K562 (cell line): ENCODE data around the gene ANAPC13. TPM values are rescaled to one million over a fixed set of nuclear protein-coding genes. Genes with fewer than 3 reads are reported as not detected.

Source experiments
- ATAC-seq: fragments of 200-7000 bp; cut with Tn5 transposase; 3 replicates; pipeline ENCODE4 v1.9.1; 2020; ENCODE audit warnings: moderate library complexity
- BruUV-seq: library from RNA; stranded (reverse); fragments of 400-500 nt; replicated peaks from 2 replicates; lab custom pipeline; 2021; lab: Mats Ljungman, UMichigan
- CTCF ChIA-PET: fragments of 300-600 bp; formaldehyde crosslinking; extraction: SDS; loops from one replicate; lab custom pipeline; 2021; ENCODE audit warnings: low intra/inter-chr PET ratio; lab: Yijun Ruan, JAX
- POLR2A ChIA-PET: fragments of 300-600, 350-650 bp; sonication (Branson Sonifier 250); formaldehyde crosslinking; extraction: SDS; loops from one replicate; lab custom pipeline; 2021; ENCODE audit warnings: antibody characterized with exemption, inconsistent platforms; lab: Yijun Ruan, JAX
- DNase-seq, 4 experiments: peaks; one replicate each; pipeline versions ENCODE4 v3.0.0 to v3.0.0-alpha.2; 2011 to 2018; ENCODE audit warnings: low spot score in 3 of 4, mixed read lengths in 3 of 4; ENCODE audit errors: extremely low read depth in 1 of 4
- FAIRE-seq: peaks from 2 replicates; lab custom pipeline; 2011; peaks lifted over from hg19 to GRCh38; lab: Jason Lieb, UNC
- H2AFZ ChIP-seq: 2 replicates; pipeline ENCODE4 v1.6.0; 2011; ENCODE audit warnings: low read depth, low read length, control low read depth, inconsistent platforms
- H3K27ac ChIP-seq: fragments of 200-600 bp; 3 replicates; pipeline ENCODE4 v1.8.0; 2011; ENCODE audit warnings: low read depth, mild to moderate bottlenecking, control low read depth, inconsistent platforms, low read length, moderate library complexity, mixed read lengths; ENCODE audit errors: extremely low read depth
- H3K27me3 ChIP-seq, 2 experiments: fragments of 300-600 bp in 1 of 2; 2 replicates in 1 of 2; 3 replicates in 1 of 2; pipeline versions ENCODE4 v1.6.0 to v1.8.0; 2011; ENCODE audit warnings: inconsistent platforms in 2 of 2, low read length in 2 of 2, mild to moderate bottlenecking in 1 of 2, mixed read lengths in 1 of 2, moderate library complexity in 1 of 2; ENCODE audit not compliant: control insufficient read depth in 2 of 2, insufficient read depth in 2 of 2
- H3K36me3 ChIP-seq: fragments of 300-600 bp; 3 replicates; pipeline ENCODE4 v1.8.0; 2011; ENCODE audit warnings: mild to moderate bottlenecking, low read length, inconsistent platforms; ENCODE audit not compliant: control insufficient read depth, insufficient read depth
- H3K4me1 ChIP-seq, 2 experiments: fragments of 200-600 bp in 1 of 2; replicated peaks in 1 of 2; 2 replicates in 1 of 2; 3 replicates in 1 of 2; pipeline versions ENCODE4 v1.5.1 to v1.8.0; 2011; ENCODE audit warnings: inconsistent platforms in 2 of 2, low read length in 2 of 2, mild to moderate bottlenecking in 1 of 2, mixed read lengths in 1 of 2, moderate library complexity in 1 of 2; ENCODE audit not compliant: control insufficient read depth in 2 of 2, insufficient read depth in 2 of 2
- H3K4me2 ChIP-seq: 2 replicates; pipeline ENCODE4 v1.6.1; 2011; ENCODE audit warnings: low read length, control low read depth, inconsistent platforms, mixed read lengths; ENCODE audit not compliant: insufficient read depth
- H3K4me3 ChIP-seq: fragments of 200-600 bp; sonication (generic), shearing (Covaris generic); 2 replicates; pipeline ENCODE4 v1.5.1; 2016; ENCODE audit warnings: control low read depth, inconsistent platforms
- H3K79me2 ChIP-seq: fragments of 200-600 bp; 3 replicates; pipeline ENCODE4 v1.8.0; 2011; ENCODE audit warnings: low read length, inconsistent platforms; ENCODE audit not compliant: control insufficient read depth, insufficient read depth
- H3K9ac ChIP-seq, 2 experiments: 2 replicates each; pipeline versions ENCODE4 v1.6.0 to v1.6.1; 2011; ENCODE audit warnings: low read depth in 2 of 2, low read length in 2 of 2, control low read depth in 1 of 2, inconsistent platforms in 1 of 2, mild to moderate bottlenecking in 1 of 2, mixed read lengths in 1 of 2; ENCODE audit not compliant: insufficient read depth in 1 of 2
- H3K9me1 ChIP-seq: one replicate; pipeline ENCODE4 v1.6.0; 2011; ENCODE audit warnings: inconsistent platforms, mild to moderate bottlenecking, low read length, moderate library complexity; ENCODE audit not compliant: control insufficient read depth, insufficient read depth
- H3K9me3 ChIP-seq: replicated peaks from 2 replicates; pipeline ENCODE4 v1.5.1; 2011; ENCODE audit warnings: low read depth, low read length, inconsistent platforms; ENCODE audit not compliant: control insufficient read depth, insufficient read depth
- H4K20me1 ChIP-seq: replicated peaks from 2 replicates; pipeline ENCODE4 v1.6.1; 2011; ENCODE audit warnings: low read length, inconsistent platforms, mixed read lengths; ENCODE audit not compliant: control insufficient read depth, insufficient read depth
- BCLAF1 ChIP-seq, 2 experiments: fragments of 450-650 bp in 1 of 2; IDR thresholded peaks; 2 replicates each; pipeline ENCODE4 v1.6.1; 2011 to 2017; ENCODE audit warnings: low read depth in 2 of 2, antibody characterized with exemption in 1 of 2, borderline replicate concordance in 1 of 2, low read length in 1 of 2, mild to moderate bottlenecking in 1 of 2, mixed read lengths in 1 of 2; ENCODE audit not compliant: control insufficient read depth in 1 of 2
- CEBPZ ChIP-seq: fragments of 150-350 bp; IDR thresholded peaks from 2 replicates; pipeline ENCODE4 v1.6.1; 2014; ENCODE audit warnings: low read depth, mild to moderate bottlenecking, low read length, borderline replicate concordance
- CGGBP1 ChIP-seq: fragments of 250-450 bp; sonication (Bioruptor Pico); IDR thresholded peaks from 2 replicates; pipeline ENCODE4 v1.9.0; 2021; ENCODE audit warnings: mild to moderate bottlenecking
- KDM1A ChIP-seq, 2 experiments: fragments of 450-650 bp; IDR thresholded peaks; 2 replicates each; pipeline ENCODE4 v1.6.1; 2016; ENCODE audit warnings: mild to moderate bottlenecking in 2 of 2
- RFX1 ChIP-seq: fragments of 450-650 bp; IDR thresholded peaks from 2 replicates; pipeline ENCODE4 v1.6.1; 2016; ENCODE audit warnings: mild to moderate bottlenecking, moderate library complexity
- SMARCB1 ChIP-seq: IDR thresholded peaks from 2 replicates; pipeline ENCODE4 v1.6.1; 2011; ENCODE audit warnings: improper control_type of control experiment, low read depth; ENCODE audit not compliant: insufficient read length
- ZNF79 ChIP-seq: fragments of 250-450 bp; sonication (Bioruptor Pico); IDR thresholded peaks from 2 replicates; pipeline ENCODE4 v1.4.0; 2020; ENCODE audit warnings: low read depth, mild to moderate bottlenecking, moderate library complexity
- ZSCAN32 ChIP-seq: fragments of 450-650 bp; formaldehyde crosslinking; IDR thresholded peaks from 2 replicates; pipeline ENCODE4 v1.4.0; 2020; ENCODE audit warnings: mild to moderate bottlenecking, moderate library complexity
- WGBS: fragments of 100-300 bp; shearing (Covaris generic); methylation state at CpG from one replicate; pipeline ENCODE4 v1.1.6; 2016; ENCODE audit warnings: low coverage, mixed read lengths; ENCODE audit not compliant: insufficient coverage; ENCODE audit errors: missing lambda C conversion rate; 5-methylcytosine and 5-hydroxymethylcytosine counted together
- in situ Hi-C: fragments of 300-500 bp; cut with MboI; formaldehyde crosslinking; loops from 4 replicates; pipeline ENCODE4 v1.15.0; 2018; ENCODE audit warnings: inconsistent platforms, mixed read lengths
- intact Hi-C: fragments of 100-400 bp; cut with micrococcal nuclease; formaldehyde crosslinking; loops from 2 replicates; pipeline ENCODE4 v1.14.2; 2022
- polyA plus RNA-seq, 8 experiments: library from polyadenylated mRNA; depleted of rRNA in 4 of 8; stranded (reverse) in 5 of 8; unstranded in 3 of 8; fragments of >200 nt; fragmentation: Nextera tagmentation in 2 of 8; fragmentation: Illumina TruSeq in 1 of 8; extraction: Ambion mirVana in 2 of 8; extraction: Trizol in 1 of 8; gene quantifications; 2 replicates each; pipeline versions ENCODE4 v1.2.1 to v1.2.3, GENCODE V29; 2011 to 2014; ENCODE audit warnings: inconsistent platforms in 1 of 8, missing spikeins in 1 of 8
- total RNA-seq, 7 experiments: library from RNA; depleted of rRNA in 6 of 7; stranded (reverse); fragments of >200 nt in 6 of 7; fragmentation: Illumina TruSeq in 2 of 7; extraction: Trizol in 2 of 7; gene quantifications; 2 replicates each; pipeline versions ENCODE4 v1.2.1 to v1.2.3, GENCODE V29; 2011 to 2021; ENCODE audit warnings: low replicate concordance in 1 of 7

ANAPC13 gene
- total and polyA plus RNA-seq, 9 of the 15 experiments (the other 6 are each of a cell fraction or from before 2014, with no cell fraction given), result 48.5 to 238 (median 68.5) TPM

- intact Hi-C loops, result no loop called here
- FAIRE-seq (no peak), ATAC-seq (no peak), DNase-seq (no peak)
- ChIA-PET CTCF (no interaction called here), POLR2A (no interaction called here)
- peaks cover 6 to 17% of the 10 kb centered on the region in 2 experiments; a peak in 4 of 5 replicates for H3K27me3 ChIP-seq
- no peaks in the 10 kb centered on the region for H3K79me2 ChIP-seq
- TF ChIP-seq ZSCAN32 (CRISPR knock-in tag) (no peak), CGGBP1 (CRISPR knock-in tag) (no peak), RFX1 (peak; percentile 60)
- H3K36me3 ChIP-seq, result no peaks in the 10 kb centered on the region
- H4K20me1 ChIP-seq, result no peaks in the 10 kb centered on the region; the same call in 1 of the 2 replicates
- H3K4me2 ChIP-seq, result no peak overlapping the region
- H3K9ac ChIP-seq, result no peak overlapping the region
- H3K4me3 ChIP-seq, result no peak overlapping the region
- H3K9me1 ChIP-seq, result no peaks in the 10 kb centered on the region
- in situ Hi-C loops, result no loop called here
- BruUV-seq, result no TSS peak
- H2AFZ ChIP-seq, result no peak overlapping the region
- no peaks in the 10 kb centered on the region for H3K9me3 ChIP-seq
- WGBS, result 4% methylated on average over 10 of the region's 13 CpGs
- no peak overlapping the region for H3K27ac ChIP-seq
- H3K4me1 ChIP-seq, result no peaks in the 10 kb centered on the region
These were observed 21.6 kb downstream of the ANAPC13 start for GRCh38 chr3:134464064-134464688.

- H3K4me1 ChIP-seq, result no peaks in the 10 kb centered on the region
- H3K79me2 ChIP-seq, result no peaks in the 10 kb centered on the region
- FAIRE-seq, result no peak
- in situ Hi-C loops, result no loop called here
- intact Hi-C loops, result no loop called here
- POLR2A ChIA-PET, result no interaction called here
- H2AFZ ChIP-seq, result no peak overlapping the region
- no TSS peak for BruUV-seq
- CTCF ChIA-PET, result no interaction called here
- peaks cover 6 to 17% of the 10 kb centered on the region in 2 experiments; a peak in 4 of 5 replicates for H3K27me3 ChIP-seq
- no peaks in the 10 kb centered on the region for H3K36me3 ChIP-seq
- no peak overlapping the region for H3K27ac ChIP-seq
- 0% methylated on average over 3 of the region's 4 CpGs for whole genome bisulfite sequencing
- no peaks in the 10 kb centered on the region for H3K9me1 ChIP-seq
- H4K20me1 ChIP-seq, result no peaks in the 10 kb centered on the region; the same call in 1 of the 2 replicates
- H3K9me3 ChIP-seq, result no peaks in the 10 kb centered on the region
- no peak overlapping the region for H3K4me3 ChIP-seq
- DNase-seq, result no peak
- no peak overlapping the region for H3K4me2 ChIP-seq
- ATAC-seq, result no peak
- H3K9ac ChIP-seq, result no peak overlapping the region
- TF ChIP-seq BCLAF1 (IDR thresholded peaks at IDR 0.05; ENCODE audit: borderline replicate concordance in 1 of 2, control insufficient read depth in 1 of 2, low read depth in 2 of 2, low read length in 1 of 2), result no peak
- no peak for TF ChIP-seq KDM1A (IDR thresholded peaks at IDR 0.05)
- TF ChIP-seq ZNF79 (CRISPR knock-in tag), result no peak
- TF ChIP-seq SMARCB1, result no peak
- TF ChIP-seq CEBPZ, result no peak
These were observed 22.1 kb downstream of the ANAPC13 start for GRCh38 chr3:134463676-134464063.
